ENCODE measurements around the gene ALG8. TPM values are rescaled to one million over a fixed set of nuclear protein-coding genes. Genes with fewer than 3 reads are reported as not detected.
A peak's percentile ranks its signal among the peaks of the same experiment; 100 is the strongest.

ALG8 gene
- total RNA-seq, 6 experiments from 2014 or later = 22.0 to 38.0 (median 30.3) TPM

DNA sequence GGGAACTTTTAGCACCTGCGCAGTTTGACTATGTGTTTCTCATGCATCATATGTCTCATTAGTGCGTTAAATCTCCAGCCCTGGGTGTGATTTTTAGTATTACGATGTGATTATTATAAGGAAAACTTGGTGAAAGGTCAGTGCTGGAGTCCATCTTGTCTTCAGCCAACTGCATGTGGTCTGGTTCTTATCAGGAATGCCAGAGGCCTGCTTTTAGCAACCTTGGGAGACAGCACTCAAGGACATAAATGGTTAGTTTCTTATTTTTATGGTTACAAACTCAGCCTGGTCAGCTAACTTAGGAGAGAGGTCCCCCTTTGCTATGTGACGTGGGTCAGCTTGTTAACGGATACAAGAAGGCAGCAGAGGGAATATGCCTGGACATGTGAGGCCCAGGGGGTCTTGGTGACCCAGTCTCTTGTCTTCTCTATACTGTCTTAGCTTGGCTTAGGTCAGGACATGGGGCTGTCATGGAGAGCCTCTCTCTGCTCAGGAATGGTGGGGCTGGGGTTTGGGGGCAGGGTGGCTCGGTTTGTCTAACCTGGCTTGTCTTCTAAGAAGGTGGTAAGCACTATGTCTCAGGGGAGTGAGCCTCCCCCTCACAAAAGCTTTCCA, 27.5 kb upstream of the ALG8 start:
- Histone ChIP-seq H3K27me3 (no peaks in the 10 kb centered on the region), H3K9me3 (no peaks in the 10 kb centered on the region), H3K27ac (peak overlapping the region; percentile 86 to 93 (median 93)), H3K4me3 (no peak overlapping the region), H3K4me1 (peaks cover 0 to 70% (median 18%) of the 10 kb centered on the region in 4 donors), H3K36me3 (no peaks in the 10 kb centered on the region)
- intact Hi-C loops (cut with DNase I) = no loop called here
- DNase-seq (no peak), ATAC-seq (no peak)
- WGBS (ENCODE audit: insufficient coverage, low coverage, low lambda C conversion rate, missing lambda C conversion rate) = 92% methylated on average over 6 of the region's 6 CpGs
- no peak for TF ChIP-seq POLR2A (IDR thresholded peaks at IDR 0.05)
- TF ChIP-seq, protein P1, sequence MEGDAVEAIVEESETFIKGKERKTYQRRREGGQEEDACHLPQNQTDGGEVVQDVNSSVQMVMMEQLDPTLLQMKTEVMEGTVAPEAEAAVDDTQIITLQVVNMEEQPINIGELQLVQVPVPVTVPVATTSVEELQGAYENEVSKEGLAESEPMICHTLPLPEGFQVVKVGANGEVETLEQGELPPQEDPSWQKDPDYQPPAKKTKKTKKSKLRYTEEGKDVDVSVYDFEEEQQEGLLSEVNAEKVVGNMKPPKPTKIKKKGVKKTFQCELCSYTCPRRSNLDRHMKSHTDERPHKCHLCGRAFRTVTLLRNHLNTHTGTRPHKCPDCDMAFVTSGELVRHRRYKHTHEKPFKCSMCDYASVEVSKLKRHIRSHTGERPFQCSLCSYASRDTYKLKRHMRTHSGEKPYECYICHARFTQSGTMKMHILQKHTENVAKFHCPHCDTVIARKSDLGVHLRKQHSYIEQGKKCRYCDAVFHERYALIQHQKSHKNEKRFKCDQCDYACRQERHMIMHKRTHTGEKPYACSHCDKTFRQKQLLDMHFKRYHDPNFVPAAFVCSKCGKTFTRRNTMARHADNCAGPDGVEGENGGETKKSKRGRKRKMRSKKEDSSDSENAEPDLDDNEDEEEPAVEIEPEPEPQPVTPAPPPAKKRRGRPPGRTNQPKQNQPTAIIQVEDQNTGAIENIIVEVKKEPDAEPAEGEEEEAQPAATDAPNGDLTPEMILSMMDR (IDR thresholded peaks at IDR 0.05) = no peak

GRCh38 chr11:78164471-78164870, 25.0 kb upstream of the ALG8 start:
- no peaks in the 10 kb centered on the region for H3K27me3 ChIP-seq
- H3K4me1 ChIP-seq = peaks cover 0 to 74% (median 26%) of the 10 kb centered on the region in 4 donors
- no peaks in the 10 kb centered on the region for H3K9me3 ChIP-seq
- WGBS (ENCODE audit: insufficient coverage, low coverage, low lambda C conversion rate, missing lambda C conversion rate) = 95% methylated on average over 2 of the region's 2 CpGs
- TF ChIP-seq, protein P1 (IDR thresholded peaks at IDR 0.05) = no peak
- TF ChIP-seq POLR2A (IDR thresholded peaks at IDR 0.05) = no peak
- no peaks in the 10 kb centered on the region for H3K36me3 ChIP-seq
- DNase-seq (no peak), ATAC-seq (no peak)
- no peak overlapping the region for H3K4me3 ChIP-seq
- intact Hi-C loops (cut with DNase I) = no loop called here
- H3K27ac ChIP-seq = peak overlapping the region; percentile 6 to 93 (median 57)

- Histone ChIP-seq H3K27me3 (no peaks in the 10 kb centered on the region), H3K4me3 (no peak overlapping the region), H3K9me3 (no peaks in the 10 kb centered on the region), H3K36me3 (no peaks in the 10 kb centered on the region), H3K4me1 (peaks cover 0 to 77% (median 29%) of the 10 kb centered on the region in 4 donors), H3K27ac (peak overlapping the region; percentile 6 to 93 (median 57))
- ATAC-seq = peak; percentile 2 to 27 (median 8)
- 14% methylated on average over 1 of the region's 2 CpGs for WGBS (ENCODE audit: insufficient coverage, low coverage, low lambda C conversion rate, missing lambda C conversion rate)
- TF ChIP-seq, protein P1 (IDR thresholded peaks at IDR 0.05) = no peak
- TF ChIP-seq POLR2A (IDR thresholded peaks at IDR 0.05) = no peak
- DNase-seq = peak in 1 of 3 donors; percentile 64
- intact Hi-C loops (cut with DNase I) = no loop called here
Observed at GRCh38 chr11:78163828-78164227, 24.4 kb upstream of the ALG8 start.

- peak in 1 of 4 donors; percentile 41 for ATAC-seq
- intact Hi-C loops (cut with DNase I) = no loop called here
- Histone ChIP-seq H3K27ac (peak overlapping the region in 2 of 3 donors; percentile 60 to 91), H3K4me1 (peaks cover 0 to 80% (median 34%) of the 10 kb centered on the region in 4 donors), H3K27me3 (no peaks in the 10 kb centered on the region), H3K36me3 (no peaks in the 10 kb centered on the region), H3K9me3 (no peaks in the 10 kb centered on the region), H3K4me3 (no peak overlapping the region)
- DNase-seq = peak in 1 of 3 donors; percentile 62
- TF ChIP-seq, protein P1 (IDR thresholded peaks at IDR 0.05) = no peak
- TF ChIP-seq POLR2A (IDR thresholded peaks at IDR 0.05) = no peak
- WGBS (ENCODE audit: insufficient coverage, low coverage, low lambda C conversion rate, missing lambda C conversion rate) = 21% methylated on average over 4 of the region's 5 CpGs
Observed at GRCh38 chr11:78161962-78162371, 22.5 kb upstream of the ALG8 start.

Measured in right lobe of liver (tissue), 6 donors.